GM12873 (cell line): ENCODE data around the gene DIP2C.

Source experiments
- CTCF ChIP-seq: IDR thresholded peaks from 2 replicates; pipeline ENCODE4 v1.5.1; 2012; ENCODE audit warnings: low read depth, mild to moderate bottlenecking, moderate library complexity, low read length, control low read depth; ENCODE audit not compliant: insufficient read depth; ENCODE audit errors: missing control alignments

The DIP2C gene

GRCh38 chr10:593421-593820 lies 96.0 kb downstream of the DIP2C start:
- no peak for TF ChIP-seq CTCF

GRCh38 chr10:593016-593415 lies 96.5 kb downstream of the DIP2C start:
- no peak for TF ChIP-seq CTCF

GRCh38 chr10:591646-592045 lies 97.8 kb downstream of the DIP2C start:
- TF ChIP-seq CTCF = no peak

GRCh38 chr10:590721-591120 lies 98.7 kb downstream of the DIP2C start:
- no peak for TF ChIP-seq CTCF

- TF ChIP-seq CTCF = no peak
These were observed 99.3 kb downstream of the DIP2C start for GRCh38 chr10:589961-590680.

- TF ChIP-seq CTCF = no peak
These were observed 101.0 kb downstream of the DIP2C start for GRCh38 chr10:588246-589165.

- no peak for TF ChIP-seq CTCF
These were observed 102.8 kb downstream of the DIP2C start for GRCh38 chr10:586716-587115.
